Measurements from ENCODE around the gene JPT2. TPM values are rescaled to one million over a fixed set of nuclear protein-coding genes. Genes with fewer than 3 reads are reported as not detected.

The JPT2 gene
- polyA plus RNA-seq, 2 of the 4 experiments (the other 2 are of a cell fraction): 97.6 to 139 TPM

- Histone ChIP-seq H3K27ac (peak overlapping the region; percentile 71 to 86), H3K9me3 (no peaks in the 10 kb centered on the region), H3K4me3 (no peak overlapping the region), H3K4me1 (peaks cover 40% of the 10 kb centered on the region), H3K4me2 (peak overlapping the region; percentile 30; the same call in 2 of the 3 replicates)
- ChIA-PET CTCF (interaction anchor here (0.6 to 2.2 kb wide), 21 partner anchors 8 to 262 kb away, joined by 3 to 7 read pairs (median 3); partner anchors contain the start of gene JPT2), POLR2A (interaction anchor here (1.0 to 1.1 kb wide), 2 partner anchors 22 to 46 kb away, joined by 3 to 5 read pairs; partner anchors contain the start of gene JPT2)
- peak in 1 of 2 experiments; percentile 66; a peak in 3 of 6 replicates for ATAC-seq
- FAIRE-seq: no peak
- TF ChIP-seq ZNF302 (CRISPR knock-in tag; IDR thresholded peaks at IDR 0.05) (no peak), RAD21 (conservative IDR thresholded peaks at IDR 0.05 in 1 of 2, IDR thresholded peaks at IDR 0.05 in 1 of 2) (peak; percentile 53 to 60; a peak in 4 of 5 replicates), RNF2 (IDR thresholded peaks at IDR 0.05; ENCODE audit: borderline replicate concordance, low read depth) (no peak), SMC3 (IDR thresholded peaks at IDR 0.05) (peak; percentile 61), EHMT2 (IDR thresholded peaks at IDR 0.05; ENCODE audit: low read depth) (no peak), CTCF (IDR thresholded peaks at IDR 0.05) (peak; percentile 77)
- 39% methylated on average over 6 of the region's 6 CpGs for WGBS (ENCODE audit: missing lambda C conversion rate)
- peak; percentile 40 to 41 for DNase-seq (ENCODE audit: low read depth in 1 of 2, low spot score in 1 of 2)
Measured at GRCh38 chr16:1723450-1724147, 45.5 kb downstream of the JPT2 start.

- TF ChIP-seq EHMT2 (IDR thresholded peaks at IDR 0.05; ENCODE audit: low read depth): no peak
- no peak for TF ChIP-seq FOSB (CRISPR knock-in tag; IDR thresholded peaks at IDR 0.05)
- no peak for TF ChIP-seq NPAS2 (CRISPR knock-in tag; IDR thresholded peaks at IDR 0.05; ENCODE audit: borderline replicate concordance)
- TF ChIP-seq E2F6 (IDR thresholded peaks at IDR 0.05; ENCODE audit: borderline replicate concordance, low read depth): no peak
- TF ChIP-seq RFX5 (IDR thresholded peaks at IDR 0.05): no peak
- TF ChIP-seq ZSCAN20 (CRISPR knock-in tag; IDR thresholded peaks at IDR 0.05): no peak
- no peak for TF ChIP-seq HEYL (CRISPR knock-in tag; IDR thresholded peaks at IDR 0.05)
- TF ChIP-seq KDM5A (IDR thresholded peaks at IDR 0.05): no peak
- TF ChIP-seq RCOR1 (IDR thresholded peaks at IDR 0.05; ENCODE audit: low read depth, low read length): no peak
- no peak for TF ChIP-seq NFE2L2 (conservative IDR thresholded peaks at IDR 0.05; ENCODE audit: low read length)
- no peak for TF ChIP-seq MAX (IDR thresholded peaks at IDR 0.05)
- no peak for TF ChIP-seq FOSL2 (IDR thresholded peaks at IDR 0.05)
- no peak for TF ChIP-seq FOSL2 (CRISPR knock-in tag; IDR thresholded peaks at IDR 0.05)
- DNase-seq (ENCODE audit: low read depth in 1 of 2, low spot score in 1 of 2) (no peak), FAIRE-seq (no peak), ATAC-seq (no peak)
- no peak overlapping the region for H3K27ac ChIP-seq
- 95% methylated on average over 12 of the region's 12 CpGs for WGBS (ENCODE audit: missing lambda C conversion rate)
- POLR2A ChIA-PET: no interaction called here
- no peaks in the 10 kb centered on the region for H3K9me3 ChIP-seq
- no peak overlapping the region for H3K4me2 ChIP-seq
- H3K4me3 ChIP-seq: no peak overlapping the region
- CTCF ChIA-PET: interaction anchor here (0.7 to 2.2 kb wide), 12 partner anchors 9 to 212 kb away, joined by 3 to 7 read pairs (median 3); partner anchors contain the start of genes EME2 and MRPS34
- peaks cover 33% of the 10 kb centered on the region for H3K4me1 ChIP-seq
Measured at GRCh38 chr16:1724491-1724890, 46.4 kb downstream of the JPT2 start.
